Stimulated activated CD8-positive, alpha-beta memory T cell treated with anti-CD3 and anti-CD28 coated beads, Interleukin-12 subunit alpha, Interleukin-12 subunit beta, amount 100 ng/mL, for 24 hours (primary cell): ENCODE data around the gene FAM167B.

Source experiments
- DNase-seq: peaks from one replicate; pipeline ENCODE4 v3.0.0-alpha.2; 2020; ENCODE audit errors: extremely low read depth

The FAM167B gene

GRCh38 chr1:32223683-32224082, 23.3 kb upstream of the FAM167B start:
- no peak for DNase-seq

GRCh38 chr1:32224285-32224684, 22.7 kb upstream of the FAM167B start:
- DNase-seq, result no peak

- no peak for DNase-seq
Measured at GRCh38 chr1:32228771-32229170, 18.3 kb upstream of the FAM167B start.

- DNase-seq, result no peak
Measured at GRCh38 chr1:32231843-32232432, 15.1 kb upstream of the FAM167B start.

- no peak for DNase-seq
Measured at GRCh38 chr1:32232558-32233304, 14.3 kb upstream of the FAM167B start.

GRCh38 chr1:32234792-32235191, 12.2 kb upstream of the FAM167B start:
- no peak for DNase-seq

GRCh38 chr1:32239337-32239736, 7.7 kb upstream of the FAM167B start:
- DNase-seq, result no peak

GRCh38 chr1:32239790-32240139, 7.3 kb upstream of the FAM167B start:
- DNase-seq, result no peak

- DNase-seq, result no peak
Measured at GRCh38 chr1:32240140-32240951, 6.7 kb upstream of the FAM167B start.

GRCh38 chr1:32241001-32241763, 5.8 kb upstream of the FAM167B start:
- DNase-seq, result no peak

- DNase-seq, result no peak
Measured at GRCh38 chr1:32242341-32242851, 4.6 kb upstream of the FAM167B start.

GRCh38 chr1:32247452-32247851, 430 bp downstream of the FAM167B start:
- no peak for DNase-seq

- DNase-seq, result no peak
Measured at GRCh38 chr1:32247983-32248889, 1.2 kb downstream of the FAM167B start.

GRCh38 chr1:32249831-32250525, 3.0 kb downstream of the FAM167B start:
- DNase-seq, result no peak

GRCh38 chr1:32250893-32251716, 4.1 kb downstream of the FAM167B start, which contains the start of gene LCK:
TSS of gene LCK (plus strand) at chr1:32251265. CDS start at chr1:32274330, 23,065 bp downstream.
- no peak for DNase-seq

GRCh38 chr1:32255072-32256071, 8.3 kb downstream of the FAM167B start:
- DNase-seq, result no peak

GRCh38 chr1:32256473-32257226, 9.6 kb downstream of the FAM167B start:
- DNase-seq, result no peak
